ENCODE results near the gene IGFL3.
"Not testable (repeated sequence)": the region's sequence is repeated elsewhere in the genome, so short reads cannot be mapped to it uniquely, and the experiment has no call there.

Gene IGFL3

DNA sequence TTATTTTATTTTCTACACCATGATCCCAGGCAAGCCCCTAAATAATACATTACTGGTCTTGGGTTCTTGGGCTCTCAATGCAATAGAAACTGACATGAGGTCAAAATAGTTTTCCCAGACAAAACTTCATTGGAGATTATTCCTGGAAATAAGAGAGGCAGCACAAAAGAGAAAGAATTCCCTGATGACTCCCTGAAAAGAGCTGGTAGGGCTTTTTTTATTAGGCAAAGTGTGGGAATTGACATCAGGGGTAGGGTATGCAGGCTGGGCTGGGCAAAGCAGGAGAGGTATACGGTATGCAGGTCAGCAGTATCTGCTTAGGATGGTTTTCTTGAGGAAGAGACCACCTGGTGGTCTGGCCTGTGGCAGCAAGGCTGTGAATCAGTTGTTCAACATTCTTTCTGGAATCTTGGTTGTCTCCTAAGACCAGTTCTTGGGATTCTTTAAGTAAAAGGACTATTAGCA, 9.3 kb upstream of the IGFL3 start:
- H3K4me1 Mint-ChIP-seq = no peaks in the 10 kb centered on the region
- no peaks in the 10 kb centered on the region for H3K36me3 Mint-ChIP-seq
- no peak overlapping the region for H3K4me3 Mint-ChIP-seq
- H3K27me3 Mint-ChIP-seq = peaks cover 30% of the 10 kb centered on the region
- no peak overlapping the region for H3K27ac Mint-ChIP-seq
- H3K9me3 Mint-ChIP-seq = no peaks in the 10 kb centered on the region

GRCh38 chr19:46133101-46133627, 8.7 kb upstream of the IGFL3 start:
- H3K9me3 Mint-ChIP-seq = no peaks in the 10 kb centered on the region
- no peaks in the 10 kb centered on the region for H3K36me3 Mint-ChIP-seq
- no peak overlapping the region for H3K27ac Mint-ChIP-seq
- no peak overlapping the region for H3K4me3 Mint-ChIP-seq
- no peaks in the 10 kb centered on the region for H3K4me1 Mint-ChIP-seq
- H3K27me3 Mint-ChIP-seq = peaks cover 33% of the 10 kb centered on the region

- Mint-ChIP-seq H3K9me3 (no peaks in the 10 kb centered on the region), H3K27ac (no peak overlapping the region), H3K27me3 (peaks cover 37% of the 10 kb centered on the region)
Observed at GRCh38 chr19:46132508-46133100, 8.1 kb upstream of the IGFL3 start.

GRCh38 chr19:46131485-46132143, 7.1 kb upstream of the IGFL3 start:
- no peaks in the 10 kb centered on the region for H3K36me3 Mint-ChIP-seq
- H3K4me1 Mint-ChIP-seq = no peaks in the 10 kb centered on the region
- H3K9me3 Mint-ChIP-seq = no peaks in the 10 kb centered on the region
- H3K27ac Mint-ChIP-seq = no peak overlapping the region
- H3K27me3 Mint-ChIP-seq = peaks cover 39% of the 10 kb centered on the region
- H3K4me3 Mint-ChIP-seq = no peak overlapping the region

More at GRCh38 chr19:46132508-46133100, 8.1 kb upstream of the IGFL3 start:
- Mint-ChIP-seq H3K4me1 (no peaks in the 10 kb centered on the region), H3K36me3 (no peaks in the 10 kb centered on the region), H3K4me3 (no peak overlapping the region)

DNA sequence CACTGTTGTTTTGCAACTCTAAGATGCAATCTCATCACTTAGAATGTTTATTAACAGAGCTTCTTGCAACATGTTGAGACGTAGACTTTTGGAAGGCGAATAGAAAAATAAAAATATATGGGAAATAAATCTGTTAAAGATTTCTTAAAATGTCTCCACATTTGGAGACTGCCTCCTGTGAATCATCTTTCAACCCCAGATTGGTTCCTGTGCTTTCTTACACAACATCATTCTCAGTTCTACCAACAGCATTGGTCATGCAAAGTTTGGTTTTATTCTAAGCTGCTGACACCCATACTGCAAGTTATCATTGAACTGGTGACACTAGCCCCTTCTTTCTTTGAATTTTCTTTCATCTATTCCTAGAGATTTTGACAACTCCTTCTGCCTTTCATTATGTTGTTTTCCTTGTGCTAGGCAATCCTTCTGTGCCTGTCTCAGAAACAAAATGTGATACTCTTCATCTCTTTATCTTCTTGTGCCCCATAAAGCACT, 1.6 kb upstream of the IGFL3 start:
- H3K27me3 Mint-ChIP-seq = peaks cover 28% of the 10 kb centered on the region
- no peak overlapping the region for H3K27ac Mint-ChIP-seq
- no peak overlapping the region for H3K4me3 Mint-ChIP-seq
- no peaks in the 10 kb centered on the region for H3K36me3 Mint-ChIP-seq
- no peaks in the 10 kb centered on the region for H3K4me1 Mint-ChIP-seq
- H3K9me3 Mint-ChIP-seq = no peaks in the 10 kb centered on the region

GRCh38 chr19:46125447-46125846, 959 bp upstream of the IGFL3 start:
- H3K36me3 Mint-ChIP-seq = no peaks in the 10 kb centered on the region
- H3K4me1 Mint-ChIP-seq = no peaks in the 10 kb centered on the region
- H3K27me3 Mint-ChIP-seq = peaks cover 27% of the 10 kb centered on the region
- no peaks in the 10 kb centered on the region for H3K9me3 Mint-ChIP-seq
- H3K27ac Mint-ChIP-seq = no peak overlapping the region
- H3K4me3 Mint-ChIP-seq = no peak overlapping the region

DNA sequence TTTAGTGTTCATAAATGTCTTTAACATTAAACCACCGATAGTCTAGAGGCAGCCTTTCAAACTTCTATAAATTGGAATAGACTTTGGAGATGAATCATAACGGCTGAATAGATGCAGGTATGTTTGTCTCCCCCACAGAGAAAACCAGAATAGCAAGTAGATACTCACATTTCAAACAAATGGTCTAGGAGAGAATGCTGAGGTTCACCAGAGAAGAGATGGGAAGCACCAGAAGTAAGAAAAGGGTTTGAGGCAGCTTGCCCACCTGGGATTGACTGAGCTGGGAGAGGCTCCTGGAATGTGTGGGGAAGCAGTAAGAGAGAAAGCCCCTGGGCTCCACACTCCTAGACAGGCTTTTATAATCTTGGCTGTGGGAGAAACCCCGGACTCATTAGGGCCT, 6.4 kb downstream of the IGFL3 start:
- Mint-ChIP-seq H3K4me3 (no peak overlapping the region), H3K9me3 (no peaks in the 10 kb centered on the region), H3K36me3 (no peaks in the 10 kb centered on the region), H3K4me1 (peaks cover 9% of the 10 kb centered on the region), H3K27ac (no peak overlapping the region), H3K27me3 (peaks cover 19% of the 10 kb centered on the region)

DNA sequence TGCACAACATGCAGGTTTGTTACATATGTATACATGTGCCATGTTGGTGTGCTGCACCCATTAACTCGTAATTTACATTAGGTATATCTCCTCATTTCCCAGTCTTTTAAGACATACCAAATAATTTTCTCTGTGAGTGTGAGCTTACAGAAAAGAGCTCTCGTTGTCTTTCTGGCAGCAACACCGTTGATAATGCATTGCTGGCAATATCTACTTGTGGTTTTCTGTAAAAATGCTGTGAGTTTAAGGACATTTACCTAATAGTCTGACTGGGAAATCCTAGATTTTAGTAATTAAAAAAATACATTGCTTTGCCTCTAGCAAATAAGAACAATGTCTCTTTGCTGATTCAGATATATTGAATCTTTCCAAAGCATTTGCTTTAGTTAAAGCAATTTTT, 8.4 kb downstream of the IGFL3 start:
- no peak overlapping the region for H3K4me3 Mint-ChIP-seq
- H3K27ac Mint-ChIP-seq = no peak overlapping the region
- H3K9me3 Mint-ChIP-seq = no peaks in the 10 kb centered on the region
- H3K27me3 Mint-ChIP-seq = peaks cover 29% of the 10 kb centered on the region
- no peaks in the 10 kb centered on the region for H3K36me3 Mint-ChIP-seq
- H3K4me1 Mint-ChIP-seq = peaks cover 9% of the 10 kb centered on the region

- Mint-ChIP-seq H3K4me3 (no peak overlapping the region), H3K9me3 (no peaks in the 10 kb centered on the region), H3K27ac (no peak overlapping the region), H3K27me3 (peaks cover 31% of the 10 kb centered on the region), H3K4me1 (peaks cover 9% of the 10 kb centered on the region), H3K36me3 (no peaks in the 10 kb centered on the region)
Observed at GRCh38 chr19:46115396-46116106, 8.9 kb downstream of the IGFL3 start.

GRCh38 chr19:46113726-46114125, 10.8 kb downstream of the IGFL3 start:
- peaks cover 31% of the 10 kb centered on the region for H3K27me3 Mint-ChIP-seq

GRCh38 chr19:46112527-46112926, 12.0 kb downstream of the IGFL3 start:
- no peak overlapping the region for H3K27ac Mint-ChIP-seq
- H3K4me1 Mint-ChIP-seq = peaks cover 9% of the 10 kb centered on the region
- H3K36me3 Mint-ChIP-seq = no peaks in the 10 kb centered on the region
- no peak overlapping the region for H3K4me3 Mint-ChIP-seq
- no peaks in the 10 kb centered on the region for H3K9me3 Mint-ChIP-seq
- H3K27me3 Mint-ChIP-seq = peaks cover 31% of the 10 kb centered on the region

More at GRCh38 chr19:46113726-46114125, 10.8 kb downstream of the IGFL3 start:
- Mint-ChIP-seq H3K4me3 (no peak overlapping the region), H3K4me1 (peaks cover 9% of the 10 kb centered on the region), H3K9me3 (no peaks in the 10 kb centered on the region), H3K27ac (no peak overlapping the region), H3K36me3 (no peaks in the 10 kb centered on the region)

DNA sequence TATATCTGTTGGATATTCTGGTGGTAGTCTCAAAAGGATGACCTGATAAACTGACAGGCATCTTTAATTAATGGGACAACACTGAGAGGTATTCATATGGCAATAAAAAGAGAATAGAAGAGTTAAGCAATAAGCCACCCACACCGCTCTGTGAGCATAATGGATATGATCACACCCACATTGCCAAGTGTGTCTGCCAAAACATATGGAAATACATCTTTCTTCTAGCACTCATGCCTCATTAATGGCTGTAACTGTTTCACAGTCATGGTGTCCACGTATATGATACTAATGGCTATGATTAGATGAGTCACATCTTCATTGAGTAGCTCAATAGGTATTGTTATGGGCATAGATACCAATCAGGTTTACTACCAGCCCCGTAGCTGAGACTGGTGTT, 13.1 kb downstream of the IGFL3 start:
- Mint-ChIP-seq H3K4me3 (no peak overlapping the region), H3K9me3 (no peaks in the 10 kb centered on the region), H3K4me1 (peaks cover 9% of the 10 kb centered on the region), H3K27ac (no peak overlapping the region), H3K36me3 (no peaks in the 10 kb centered on the region), H3K27me3 (peaks cover 31% of the 10 kb centered on the region)

DNA sequence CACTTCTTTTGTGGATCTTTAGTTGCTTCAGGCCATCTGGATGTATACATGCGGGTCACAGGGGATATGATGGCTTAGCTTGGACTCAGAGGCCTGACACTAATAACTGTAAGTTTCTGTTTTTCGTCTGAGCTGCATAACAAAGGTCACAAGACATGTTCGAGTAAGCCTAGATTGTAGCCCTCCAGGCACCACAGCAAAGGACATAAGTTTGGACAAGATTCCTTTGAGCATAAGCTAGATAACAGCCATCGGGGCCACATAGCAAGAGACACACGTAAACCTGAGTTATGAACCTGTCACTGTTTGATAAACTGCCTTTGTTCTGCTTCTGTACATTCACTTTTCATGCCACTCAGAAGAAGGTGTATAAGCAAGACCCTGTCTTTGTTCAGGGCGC, 14.6 kb downstream of the IGFL3 start:
- H3K4me3 Mint-ChIP-seq = no peak overlapping the region
- H3K9me3 Mint-ChIP-seq = no peaks in the 10 kb centered on the region
- H3K4me1 Mint-ChIP-seq = peaks cover under 1% of the 10 kb centered on the region
- H3K36me3 Mint-ChIP-seq = no peaks in the 10 kb centered on the region
- H3K27ac Mint-ChIP-seq = no peak overlapping the region
- peaks cover 29% of the 10 kb centered on the region for H3K27me3 Mint-ChIP-seq

DNA sequence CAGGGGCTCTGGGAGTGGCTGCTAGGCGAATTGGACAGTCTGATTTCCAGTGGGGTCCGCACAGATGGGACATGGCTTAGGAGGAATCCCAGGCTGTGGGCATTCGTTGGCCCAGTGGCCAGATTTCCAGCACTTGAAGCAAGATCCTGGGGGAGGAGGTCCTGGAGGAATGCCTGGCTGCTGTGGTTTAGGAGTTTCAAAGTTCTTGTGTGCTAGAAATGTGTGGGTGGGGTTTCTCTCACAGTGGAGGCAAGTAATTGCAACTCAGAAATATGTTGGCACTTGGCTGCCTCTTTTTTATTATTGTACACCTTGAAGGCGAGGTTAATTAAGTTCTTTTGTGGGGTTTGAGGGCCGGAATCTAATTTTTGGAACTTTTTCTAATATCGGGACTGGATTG, 17.1 kb downstream of the IGFL3 start:
- H3K9me3 Mint-ChIP-seq = no peaks in the 10 kb centered on the region
- no peaks in the 10 kb centered on the region for H3K4me1 Mint-ChIP-seq
- H3K4me3 Mint-ChIP-seq = no peak overlapping the region
- no peaks in the 10 kb centered on the region for H3K36me3 Mint-ChIP-seq
- no peak overlapping the region for H3K27ac Mint-ChIP-seq
- peaks cover 15% of the 10 kb centered on the region for H3K27me3 Mint-ChIP-seq

- H3K27ac Mint-ChIP-seq, H3K4me1 Mint-ChIP-seq, H3K4me3 Mint-ChIP-seq, H3K9me3 Mint-ChIP-seq, H3K36me3 Mint-ChIP-seq: not testable (repeated sequence)
- H3K27me3 Mint-ChIP-seq = peaks cover 17% of the 10 kb centered on the region
Observed at GRCh38 chr19:46102333-46102732, 22.2 kb downstream of the IGFL3 start.

- H3K4me1 Mint-ChIP-seq = no peaks in the 10 kb centered on the region
- peaks cover 4% of the 10 kb centered on the region for H3K36me3 Mint-ChIP-seq
- H3K9me3 Mint-ChIP-seq = peaks cover 7% of the 10 kb centered on the region
- no peak overlapping the region for H3K27ac Mint-ChIP-seq
- no peak overlapping the region for H3K4me3 Mint-ChIP-seq
- peaks cover 27% of the 10 kb centered on the region for H3K27me3 Mint-ChIP-seq
Observed at GRCh38 chr19:46101293-46101692, 23.2 kb downstream of the IGFL3 start.
